Coronary artery (tissue), 2 donors: ENCODE measurements around the gene SLC24A5.

Experiments used
- DNase-seq: peaks from one replicate; pipeline ENCODE4 v3.0.0-alpha.2; 2017; ENCODE audit warnings: low spot score
- H3K27ac ChIP-seq, 2 donors: fragments of 200-600 bp; sonication (generic); one replicate each; pipeline ENCODE4 v1.5.1; 2016 to 2019
- H3K4me3 ChIP-seq: fragments of 200-600 bp; sonication (generic); 2 replicates; pipeline ENCODE4 v1.5.1; 2016; ENCODE audit warnings: mild to moderate bottlenecking, moderate library complexity
- CTCF ChIP-seq: fragments of 200-600 bp; sonication (generic); IDR thresholded peaks from one replicate; pipeline ENCODE4 v1.5.1; 2019; ENCODE audit warnings: antibody characterized with exemption

SLC24A5 gene

GRCh38 chr15:48132874-48133273 is 12.1 kb downstream of the SLC24A5 start:
- Histone ChIP-seq H3K4me3 (no peak overlapping the region), H3K27ac (no peak overlapping the region)
- no peak for TF ChIP-seq CTCF
- no peak for DNase-seq

GRCh38 chr15:48143856-48144255 is 23.1 kb downstream of the SLC24A5 start:
- peak overlapping the region; percentile 31 for H3K4me3 ChIP-seq
- DNase-seq, result no peak
- H3K27ac ChIP-seq, result peak overlapping the region; percentile 47 to 61
- TF ChIP-seq CTCF, result no peak

GRCh38 chr15:48144889-48145288 is 24.1 kb downstream of the SLC24A5 start:
- H3K27ac ChIP-seq, result peak overlapping the region; percentile 28 to 47
- DNase-seq, result no peak
- no peak overlapping the region for H3K4me3 ChIP-seq
- TF ChIP-seq CTCF, result no peak

DNA sequence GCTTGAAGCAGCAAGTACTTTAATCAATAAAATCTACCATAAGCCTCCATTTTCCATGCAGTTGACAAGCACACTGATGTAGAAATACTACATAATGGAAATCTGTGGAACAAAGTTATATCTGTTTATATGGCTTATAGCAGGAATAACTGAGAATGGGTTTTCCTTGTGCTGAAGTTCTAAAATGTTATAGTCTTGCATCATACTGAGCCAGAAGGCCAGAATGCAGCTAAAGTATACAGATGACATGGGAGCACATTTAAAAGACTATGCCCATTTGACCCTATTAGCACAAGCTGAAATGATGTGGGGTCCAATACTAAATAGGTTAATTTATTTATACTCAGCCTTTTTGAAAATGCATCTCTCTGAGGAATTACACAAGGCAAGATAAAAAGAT is 25.1 kb downstream of the SLC24A5 start:
- TF ChIP-seq CTCF, result no peak
- no peak for DNase-seq
- Histone ChIP-seq H3K27ac (peak overlapping the region; percentile 5 to 58), H3K4me3 (no peak overlapping the region)

DNA sequence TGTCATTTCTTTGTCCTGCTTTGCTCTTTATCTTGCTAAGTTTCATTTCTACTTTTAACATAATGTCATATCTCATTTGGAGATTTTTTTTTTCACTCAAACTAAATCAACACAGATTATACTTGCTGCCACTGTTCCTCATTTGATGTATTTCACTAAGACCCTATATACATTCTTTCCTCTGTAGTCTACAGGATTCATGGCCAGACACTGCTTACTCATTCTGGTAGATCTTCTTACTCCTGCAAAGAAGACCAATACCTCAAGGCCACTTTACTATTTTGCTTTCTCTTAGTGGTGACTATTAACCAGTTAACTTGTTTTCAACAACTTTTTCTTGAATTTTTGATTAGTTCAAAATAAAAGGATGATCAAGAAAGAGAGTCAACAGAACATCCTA is 26.6 kb downstream of the SLC24A5 start:
- no peak for DNase-seq
- Histone ChIP-seq H3K4me3 (no peak overlapping the region), H3K27ac (no peak overlapping the region)
- no peak for TF ChIP-seq CTCF

GRCh38 chr15:48149858-48150257 is 29.1 kb downstream of the SLC24A5 start:
- DNase-seq, result no peak
- no peak overlapping the region for H3K27ac ChIP-seq
- no peak overlapping the region for H3K4me3 ChIP-seq
- no peak for TF ChIP-seq CTCF

- DNase-seq, result no peak
- no peak for TF ChIP-seq CTCF
- Histone ChIP-seq H3K27ac (no peak overlapping the region), H3K4me3 (no peak overlapping the region)
These were observed 32.7 kb downstream of the SLC24A5 start for GRCh38 chr15:48153526-48153925.
